Heart right ventricle (tissue), 16 donors: ENCODE measurements around the gene ANG. TPM values are rescaled to one million over a fixed set of nuclear protein-coding genes. Genes with fewer than 3 reads are reported as not detected.
"Not testable (repeated sequence)": the region's sequence is repeated elsewhere in the genome, so short reads cannot be mapped to it uniquely, and the experiment has no call there.

Experiments
- ATAC-seq, 8 donors: fragments of 200-7000 bp; cut with Tn5 transposase; one replicate each; pipeline ENCODE4 v1.9.1; 2020; ENCODE audit warnings: mild to moderate bottlenecking in 8 of 8, moderate library complexity in 8 of 8, moderate number of reproducible peaks in 1 of 8
- DNase-seq, 2 donors: peaks; one replicate each; pipeline ENCODE4 v3.0.0-alpha.2; 2020
- H3K27ac ChIP-seq, 10 donors: fragments of 200-600 bp; sonication (generic) in 2 of 10; one replicate each; pipeline versions ENCODE4 v1.5.0 to v1.8.0; 2020 to 2022; ENCODE audit warnings: mild to moderate bottlenecking in 3 of 10
- H3K27me3 ChIP-seq, 7 donors: fragments of 200-600 bp; one replicate each; pipeline ENCODE4 v1.8.0; 2021 to 2022; ENCODE audit warnings: mild to moderate bottlenecking in 2 of 7
- H3K36me3 ChIP-seq, 9 donors: fragments of 200-600 bp; sonication (generic) in 1 of 9; one replicate each; pipeline versions ENCODE4 v1.5.0 to v1.8.0; 2020 to 2022; ENCODE audit warnings: mild to moderate bottlenecking in 2 of 9
- H3K4me1 ChIP-seq, 9 donors: fragments of 200-600 bp; sonication (generic) in 1 of 9; one replicate each; pipeline versions ENCODE4 v1.5.0 to v1.8.0; 2020 to 2022; ENCODE audit warnings: mild to moderate bottlenecking in 4 of 9
- H3K4me3 ChIP-seq, 10 donors: fragments of 200-600 bp; sonication (generic) in 2 of 10; one replicate each; pipeline versions ENCODE4 v1.5.0 to v1.8.0; 2020 to 2022; ENCODE audit warnings: mild to moderate bottlenecking in 7 of 10, moderate library complexity in 2 of 10
- H3K9me3 ChIP-seq, 11 donors: fragments of 200-600 bp in 10 of 11; sonication (generic) in 2 of 11; one replicate each; pipeline versions ENCODE4 v1.5.0 to v1.8.0; 2013 to 2022; ENCODE audit warnings: mild to moderate bottlenecking in 2 of 11, control low read depth in 1 of 11, moderate library complexity in 1 of 11
- CTCF ChIP-seq, 9 donors: fragments of 200-600 bp; sonication (generic) in 2 of 9; IDR thresholded peaks; one replicate each; pipeline versions ENCODE4 v1.5.0 to v1.8.0; 2021 to 2022; ENCODE audit warnings: antibody characterized with exemption in 9 of 9, mild to moderate bottlenecking in 5 of 9, moderate library complexity in 1 of 9
- WGBS, 2 donors: extraction: QIAGEN DNeasy Blood & Tissue Kit; methylation state at CpG; one replicate each; pipeline ENCODE4 v1.1.7; 2013; ENCODE audit warnings: inconsistent platforms in 1 of 2; 5-methylcytosine and 5-hydroxymethylcytosine counted together
- intact Hi-C, 10 donors: fragments of 100-400 bp; cut with DNase I; formaldehyde crosslinking; loops; one replicate each; pipeline versions ENCODE4 v1.11.1 to v1.14.2; 2022
- polyA plus RNA-seq, 2 donors: library from polyadenylated mRNA; stranded (reverse); fragments of 200-250 nt; gene quantifications; one replicate each; pipeline ENCODE4 v1.2.3, GENCODE V29; 2013
- total RNA-seq, 10 donors: library from RNA; stranded (reverse); fragmentation: NEBNext Ultra II Directional in 3 of 10; extraction: Animal tissue kit (Norgen Biotek cat#: 25700) in 3 of 10; gene quantifications; one replicate each; pipeline versions ENCODE4 v1.2.1 to v1.2.4, GENCODE V29; 2021 to 2023
- donor health status: Arrhythmogenic right ventricular cardiomyopathy.
- donor health status: ischemic (EF 13 %, LVEDD 7.1; RV severe dilation, severe dysfunction).
- donor health status: healthy with polysubstance abuse.
- donor health status: DM: no; HTN: yes; CAD: no.
- donor health status: DM: no; HTN: no; CAD: no.
- donor health status: ischemic (EF 25% LVEDD 6.9; RV normal size, moderate dysfunction).
- donor health status: ischemic (EF 25% LVEDD 5.7; RV mildly dilated, moderate dysfunction).
- donor health status: healthy.
- donor health status: DM: yes; HTN: yes; CAD: no.
- donor health status: Ischemic cardiomyopathy.
- donor health status: ischemic (EF 35%, LVEDD 5.7; RV mildly dilated, moderate dysfunction).
- donor health status: nonischemic (EF 11% LVEDD 7.7; RV severe dilation, severe dysfunction).
- donor health status: DM: yes; HTN: yes; CAD: no.
- donor health status: PGD.
- donor health status: ischemic (EF 29% LVEDD 5.4; RV normal size, mild dysfunction).
- donor health status: nonischemic (EF 23%, LVEDD 6.1; RV moderate dilation, normal function).

Gene ANG
- total and polyA plus RNA-seq, 12 donors, result 0.79 to 7.0 (median 2.5) TPM

GRCh38 chr14:20659813-20660395, 28.7 kb upstream of the ANG start:
- DNase-seq, result no peak
- Histone ChIP-seq H3K4me3 (no peak overlapping the region), H3K27me3 (peaks cover 8 to 99% (median 97%) of the 10 kb centered on the region in 7 donors), H3K4me1 (peaks cover 0 to 12% (median 5%) of the 10 kb centered on the region in 9 donors), H3K9me3 (no peaks in the 10 kb centered on the region), H3K36me3 (no peaks in the 10 kb centered on the region), H3K27ac (no peak overlapping the region)
- intact Hi-C loops, result no loop called here
- 44 to 45% methylated on average over 26 of the region's 26 CpGs for WGBS, 2 donors
- no peak for TF ChIP-seq CTCF (IDR thresholded peaks at IDR 0.05)
- no peak for ATAC-seq

GRCh38 chr14:20661197-20661596, 27.4 kb upstream of the ANG start:
- no peaks in the 10 kb centered on the region for H3K36me3 ChIP-seq
- DNase-seq (no peak), ATAC-seq (no peak)
- peaks cover 0 to 12% (median 5%) of the 10 kb centered on the region in 9 donors for H3K4me1 ChIP-seq
- intact Hi-C loops, result no loop called here
- no peak overlapping the region for H3K4me3 ChIP-seq
- no peak overlapping the region for H3K27ac ChIP-seq
- H3K27me3 ChIP-seq, result peaks cover 6 to 100% (median 91%) of the 10 kb centered on the region in 7 donors
- WGBS, 2 donors, result 78% methylated on average over 2 of the region's 2 CpGs
- TF ChIP-seq CTCF (IDR thresholded peaks at IDR 0.05), result no peak
- H3K9me3 ChIP-seq, result no peaks in the 10 kb centered on the region

GRCh38 chr14:20662968-20663732, 25.4 kb upstream of the ANG start:
- peak; percentile 35 to 44 for DNase-seq
- ATAC-seq, result peak in 7 of 8 donors; percentile 22 to 85 (median 64)
- H3K4me3 ChIP-seq, result peak overlapping the region in 8 of 10 donors; percentile 16 to 41 (median 32)
- WGBS, 2 donors, result 3% methylated on average over 31 of the region's 31 CpGs
- TF ChIP-seq CTCF (IDR thresholded peaks at IDR 0.05), result peak in 8 of 9 donors; percentile 6 to 57 (median 36)
- no peaks in the 10 kb centered on the region for H3K9me3 ChIP-seq
- intact Hi-C loops, result no loop called here
- H3K27me3 ChIP-seq, result peaks cover 0 to 99% (median 77%) of the 10 kb centered on the region in 7 donors
- no peaks in the 10 kb centered on the region for H3K36me3 ChIP-seq
- peaks cover 0 to 16% (median 5%) of the 10 kb centered on the region in 9 donors for H3K4me1 ChIP-seq
- H3K27ac ChIP-seq, result no peak overlapping the region

GRCh38 chr14:20666400-20666961, 22.1 kb upstream of the ANG start:
- ATAC-seq, DNase-seq, intact Hi-C loops, H3K36me3 ChIP-seq, H3K4me3 ChIP-seq, H3K9me3 ChIP-seq, H3K27ac ChIP-seq: not testable (repeated sequence)
- H3K4me1 ChIP-seq, result peaks cover 0 to 17% (median 5%) of the 10 kb centered on the region in 9 donors
- H3K27me3 ChIP-seq, result peaks cover 0 to 77% (median 45%) of the 10 kb centered on the region in 7 donors
- 67 to 72% methylated on average over 7 of the region's 7 CpGs for WGBS, 2 donors
